B cell (primary cell): Measurements from ENCODE around the gene SLC32A1.

ENCODE experiments used
- EZH2 ChIP-seq: IDR thresholded peaks from 2 replicates; pipeline ENCODE4 v1.6.1; 2012; ENCODE audit warnings: borderline replicate concordance, low read depth, mild to moderate bottlenecking, moderate library complexity, low read length; ENCODE audit not compliant: insufficient read depth, poor library complexity, severe bottlenecking
- TF ChIP-seq, protein P1 (sequence below): fragments of 200-600 bp; IDR thresholded peaks from one replicate; pipeline ENCODE4 v1.8.0; 2022; ENCODE audit warnings: antibody characterized with exemption, mild to moderate bottlenecking

DNA sequence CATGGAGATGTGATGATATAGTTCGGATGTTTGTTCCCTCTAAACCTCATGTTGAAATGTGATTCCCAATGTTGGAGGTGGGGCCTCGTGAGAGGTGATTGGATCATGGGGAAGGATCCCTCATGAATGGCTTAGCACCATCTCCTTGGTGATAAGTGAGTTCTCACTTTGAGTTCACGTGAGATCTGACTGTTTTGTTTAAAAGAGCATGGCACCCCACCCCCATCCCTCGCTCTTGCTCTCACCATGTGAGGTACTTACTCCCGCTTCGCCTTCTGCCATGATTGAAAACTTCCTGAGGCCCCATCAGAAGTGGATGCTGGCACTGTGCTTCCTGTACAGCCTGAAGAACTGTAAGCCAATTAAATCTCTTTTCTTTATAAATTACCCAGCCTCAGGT is 10.9 kb downstream of the SLC32A1 start:
- TF ChIP-seq, protein P1, sequence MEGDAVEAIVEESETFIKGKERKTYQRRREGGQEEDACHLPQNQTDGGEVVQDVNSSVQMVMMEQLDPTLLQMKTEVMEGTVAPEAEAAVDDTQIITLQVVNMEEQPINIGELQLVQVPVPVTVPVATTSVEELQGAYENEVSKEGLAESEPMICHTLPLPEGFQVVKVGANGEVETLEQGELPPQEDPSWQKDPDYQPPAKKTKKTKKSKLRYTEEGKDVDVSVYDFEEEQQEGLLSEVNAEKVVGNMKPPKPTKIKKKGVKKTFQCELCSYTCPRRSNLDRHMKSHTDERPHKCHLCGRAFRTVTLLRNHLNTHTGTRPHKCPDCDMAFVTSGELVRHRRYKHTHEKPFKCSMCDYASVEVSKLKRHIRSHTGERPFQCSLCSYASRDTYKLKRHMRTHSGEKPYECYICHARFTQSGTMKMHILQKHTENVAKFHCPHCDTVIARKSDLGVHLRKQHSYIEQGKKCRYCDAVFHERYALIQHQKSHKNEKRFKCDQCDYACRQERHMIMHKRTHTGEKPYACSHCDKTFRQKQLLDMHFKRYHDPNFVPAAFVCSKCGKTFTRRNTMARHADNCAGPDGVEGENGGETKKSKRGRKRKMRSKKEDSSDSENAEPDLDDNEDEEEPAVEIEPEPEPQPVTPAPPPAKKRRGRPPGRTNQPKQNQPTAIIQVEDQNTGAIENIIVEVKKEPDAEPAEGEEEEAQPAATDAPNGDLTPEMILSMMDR, result no peak
- no peak for TF ChIP-seq EZH2
